H1 (cell line): ENCODE measurements around the gene ZNF839. TPM values are rescaled to one million over a fixed set of nuclear protein-coding genes. Genes with fewer than 3 reads are reported as not detected.

Source experiments
- RNF2 ChIP-seq: fragments of 200-900, 300-1000 bp; sonication (generic); IDR thresholded peaks from 2 replicates; pipeline ENCODE4 v1.7.1; 2016; ENCODE audit warnings: borderline replicate concordance, low read depth, mild to moderate bottlenecking, antibody characterized with exemption, low read length; ENCODE audit not compliant: poor library complexity, severe bottlenecking; ENCODE audit errors: missing control alignments
- polyA plus RNA-seq, 7 experiments: library from polyadenylated mRNA; depleted of rRNA in 3 of 7; stranded (reverse) in 5 of 7; unstranded in 2 of 7; fragments of >200 nt in 5 of 7; fragments of 200-250 nt in 2 of 7; gene quantifications; 1 replicate in 5 of 7; 2 replicates in 1 of 7; 4 replicates in 1 of 7; pipeline versions ENCODE4 v1.2.1 to v1.2.3, GENCODE V29; 2011 to 2013; ENCODE audit warnings: missing spikeins in 2 of 7, mixed read lengths in 2 of 7
- total RNA-seq: library from RNA; stranded (reverse); fragmentation: NEBNext Ultra II Directional; extraction: Animal tissue kit (Norgen Biotek cat#: 25700); gene quantifications from 2 replicates; pipeline ENCODE4 v1.2.1, GENCODE V29; 2021

ZNF839 gene
- total and polyA plus RNA-seq, 2 of the 8 experiments (the other 6 are each of a cell fraction or from before 2014, with no cell fraction given) = 8.1 to 9.4 TPM

DNA sequence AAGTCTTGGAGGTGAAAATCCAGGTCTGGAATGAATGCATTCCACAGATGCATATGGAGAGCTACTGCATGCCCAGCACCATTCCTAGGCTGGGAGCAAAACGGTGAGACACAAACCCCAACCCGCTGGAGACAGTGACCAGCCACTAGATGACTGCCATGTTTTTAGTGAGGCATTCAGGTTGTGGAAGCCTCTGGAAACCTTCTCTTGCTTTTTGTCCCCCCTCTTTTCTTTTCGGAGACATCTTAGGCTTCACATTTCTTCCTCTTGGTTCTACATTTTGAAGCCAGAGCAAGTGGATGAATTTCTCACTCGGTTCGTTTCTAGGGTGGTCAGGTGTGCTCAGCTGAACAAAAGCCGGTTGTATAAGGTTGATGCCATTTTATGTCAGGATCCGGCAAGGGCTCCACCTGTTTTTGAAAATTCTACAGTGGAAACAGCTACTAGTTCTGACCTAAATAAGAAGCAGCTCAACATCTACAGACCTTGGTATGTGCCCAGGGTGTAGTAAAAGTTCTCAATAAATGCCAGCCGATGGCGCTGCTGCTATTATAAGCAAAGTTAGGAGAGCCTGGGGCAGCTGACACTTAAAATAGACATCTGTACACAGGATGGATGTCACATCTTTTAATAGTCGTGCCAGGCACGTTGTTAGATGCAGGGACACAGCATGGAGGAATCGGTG lies 1.8 kb upstream of the ZNF839 start (continued):
- no peak for TF ChIP-seq RNF2
